CD4-positive, alpha-beta T cell treated with Interferon alpha-2 for 1 hour (primary cell): ENCODE results near the gene TFEB.

ENCODE experiments used
- DNase-seq, 2 donors: peaks; one replicate each; pipeline ENCODE4 v3.0.0-alpha.2; 2020 to 2022

Gene TFEB

GRCh38 chr6:41736800-41737555, 1.6 kb upstream of the TFEB start:
- no peak for DNase-seq

DNA sequence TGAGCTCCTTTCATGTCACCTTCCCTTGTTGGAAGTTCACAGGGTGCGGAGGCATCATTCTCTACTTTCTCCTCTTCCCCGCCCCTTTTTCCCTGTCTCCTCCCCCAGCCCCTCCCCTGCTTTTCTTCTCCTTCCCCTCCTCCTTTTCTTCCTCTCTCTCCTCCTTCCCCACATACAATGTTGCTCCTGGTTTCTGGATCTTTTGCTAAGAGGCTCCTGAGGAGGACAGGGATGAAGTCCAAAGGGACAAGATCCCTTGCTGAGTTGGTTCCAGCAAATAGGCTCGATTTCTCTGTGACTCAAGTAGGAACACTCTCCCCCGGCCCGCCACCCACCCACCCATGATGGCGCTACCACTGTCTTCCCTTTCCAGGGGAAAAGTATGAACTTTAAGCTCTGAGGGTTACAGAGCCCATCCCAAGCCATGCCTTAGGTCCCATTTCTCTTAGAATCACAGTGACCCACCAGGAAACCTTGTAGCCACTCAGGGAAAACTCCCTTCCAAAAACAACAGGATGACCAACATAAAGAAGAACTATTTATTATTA, 852 bp upstream of the TFEB start:
- DNase-seq: no peak

DNA sequence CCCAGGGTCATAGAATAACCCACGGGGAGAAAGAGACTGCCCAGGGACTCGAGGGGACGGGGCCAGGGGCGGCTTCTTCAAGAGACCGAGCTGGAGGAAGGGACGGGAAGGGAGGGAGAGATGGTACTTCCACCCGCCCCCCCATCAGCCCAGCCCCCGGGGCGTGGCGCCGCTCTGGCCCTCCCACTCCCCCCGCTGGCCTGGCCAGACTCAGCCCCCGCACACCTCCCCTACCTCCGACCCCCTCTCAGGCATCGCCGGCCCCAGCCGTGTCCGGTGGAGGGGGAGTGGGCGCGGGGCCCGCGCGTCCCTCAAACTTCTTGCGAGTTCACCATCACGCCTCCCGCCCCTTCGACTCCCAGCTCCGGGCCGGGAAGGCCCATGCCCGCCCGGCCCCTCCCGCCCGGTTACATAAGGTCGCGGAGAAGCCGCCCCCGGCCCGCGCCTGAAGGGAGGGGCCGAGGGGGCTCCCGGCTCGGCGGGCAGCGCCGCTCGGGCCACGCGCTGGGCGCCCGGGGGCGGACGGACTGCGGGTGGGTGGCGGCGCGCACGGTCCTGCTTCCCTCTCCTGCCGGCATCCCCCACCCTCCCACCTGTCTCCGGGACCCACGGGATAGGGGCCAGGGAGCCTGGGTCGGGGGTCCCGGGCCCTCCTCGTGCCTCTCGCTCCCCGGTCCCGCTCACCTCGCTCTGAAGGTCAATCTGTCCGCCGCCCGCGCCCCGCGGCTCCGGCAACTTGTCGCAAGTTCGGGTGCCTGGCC, 562 bp downstream of the TFEB start:
- peak; percentile 68 to 77 for DNase-seq

DNA sequence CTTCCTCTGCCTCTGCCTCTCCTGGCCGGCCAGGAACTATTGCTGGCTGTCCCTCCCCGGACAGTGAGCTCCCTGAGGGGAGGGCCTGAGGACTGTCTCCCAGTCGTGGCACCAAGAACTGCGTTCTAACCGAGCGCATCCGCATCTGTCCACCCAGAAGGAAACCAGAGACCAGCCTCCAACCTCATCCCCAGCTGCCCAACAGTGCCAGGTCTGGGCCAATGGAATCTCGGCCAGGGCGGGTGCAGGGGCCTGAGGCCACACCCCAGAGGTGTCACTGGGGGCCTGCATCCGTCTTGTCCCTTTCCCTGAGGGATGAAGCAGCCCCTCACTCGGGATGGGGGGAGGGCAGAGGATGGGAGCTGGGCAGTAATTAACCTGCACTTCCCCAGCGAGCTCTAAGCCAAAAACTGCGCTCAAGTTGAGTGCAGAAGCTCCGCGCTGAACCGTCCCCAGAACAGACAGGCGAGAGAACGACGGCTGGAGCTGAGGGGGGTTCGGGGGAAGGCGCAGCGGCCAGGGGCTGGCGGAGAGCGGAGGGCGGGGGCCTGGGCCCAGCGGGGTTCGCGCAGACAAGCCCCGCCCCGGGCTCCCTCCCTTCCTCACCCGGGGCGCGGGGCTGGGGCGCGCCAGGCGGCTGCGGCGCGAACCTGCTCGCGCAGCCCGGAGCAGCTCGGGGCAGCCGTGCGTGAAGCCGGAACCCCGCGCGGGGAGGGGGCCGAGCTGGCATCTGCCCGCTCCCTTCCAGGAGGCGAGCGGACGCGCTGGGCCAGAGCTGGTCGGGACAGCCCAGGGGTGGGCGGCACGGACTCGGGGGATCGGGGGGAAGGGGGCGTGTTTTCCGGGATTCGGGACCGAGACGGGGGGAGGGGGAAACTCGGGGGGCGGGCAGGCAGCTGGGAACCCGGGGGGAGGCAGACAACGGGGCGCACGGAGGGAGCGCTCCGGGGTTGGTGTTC, 1.4 kb downstream of the TFEB start:
- peak; percentile 75 to 79 for DNase-seq

- no peak for DNase-seq
Observed at GRCh38 chr6:41733360-41733706, 2.1 kb downstream of the TFEB start.

- DNase-seq: peak; percentile 62 to 79
Observed at GRCh38 chr6:41732591-41733359, 2.6 kb downstream of the TFEB start.

DNA sequence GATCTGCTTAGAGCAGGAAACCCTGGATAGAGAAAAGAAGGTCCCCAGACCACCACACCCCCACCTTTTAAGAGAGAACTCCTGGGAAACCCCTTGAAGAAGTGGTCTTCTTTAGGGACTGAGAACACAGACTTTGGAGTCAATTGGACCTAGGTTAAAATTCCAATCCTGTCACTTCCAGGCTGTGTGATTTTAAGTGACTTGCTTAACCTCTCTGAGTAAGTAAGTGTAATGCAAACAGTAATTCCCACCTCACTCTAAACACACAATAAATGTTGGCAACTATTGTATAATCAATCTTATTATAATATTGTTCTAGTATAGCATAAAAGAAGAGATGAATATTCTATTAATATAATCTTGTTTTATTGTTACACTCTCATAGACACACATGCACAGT, 3.3 kb downstream of the TFEB start:
- DNase-seq: no peak

- no peak for DNase-seq
Observed at GRCh38 chr6:41731561-41732086, 3.8 kb downstream of the TFEB start.

- no peak for DNase-seq
Observed at GRCh38 chr6:41730531-41731436, 4.6 kb downstream of the TFEB start.

DNA sequence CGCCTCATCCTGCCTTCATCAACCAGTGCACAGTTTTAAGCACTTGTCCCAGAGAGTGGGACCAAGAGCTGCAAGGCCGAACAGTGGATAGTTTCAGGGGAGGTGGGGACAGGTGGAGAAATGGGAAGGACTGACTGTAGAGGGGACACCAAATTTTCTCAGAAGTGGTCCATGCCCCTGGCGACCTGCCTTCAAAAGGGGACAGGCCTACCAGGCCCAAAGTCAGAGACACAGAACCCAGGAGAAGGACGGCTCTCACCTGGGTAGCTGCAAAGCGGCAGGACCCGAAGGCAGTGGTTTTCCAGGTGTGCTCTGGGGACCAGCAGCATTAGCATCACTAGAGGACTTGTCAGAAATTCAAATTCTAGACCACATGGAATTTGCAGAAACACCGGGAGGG, 5.8 kb downstream of the TFEB start:
- no peak for DNase-seq

DNA sequence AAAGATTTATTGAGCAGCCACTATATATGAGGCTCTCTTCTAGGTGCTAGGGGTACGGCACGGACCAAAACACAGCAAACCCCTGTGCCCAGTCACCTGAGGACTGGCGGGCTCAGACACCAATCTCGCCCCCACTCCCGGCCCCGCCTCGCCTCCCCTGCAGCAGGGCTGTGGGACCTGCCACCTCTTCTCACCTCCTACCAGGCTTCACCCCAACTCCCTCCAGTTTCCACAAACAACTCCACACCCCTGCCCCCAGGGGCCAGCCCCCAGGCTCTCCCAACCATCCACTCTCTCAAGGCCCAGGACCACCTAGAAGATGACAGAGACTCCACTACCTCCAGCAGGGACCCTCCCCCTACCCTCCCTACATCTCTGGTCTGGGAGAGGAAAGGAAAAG, 6.5 kb downstream of the TFEB start:
- no peak for DNase-seq

DNA sequence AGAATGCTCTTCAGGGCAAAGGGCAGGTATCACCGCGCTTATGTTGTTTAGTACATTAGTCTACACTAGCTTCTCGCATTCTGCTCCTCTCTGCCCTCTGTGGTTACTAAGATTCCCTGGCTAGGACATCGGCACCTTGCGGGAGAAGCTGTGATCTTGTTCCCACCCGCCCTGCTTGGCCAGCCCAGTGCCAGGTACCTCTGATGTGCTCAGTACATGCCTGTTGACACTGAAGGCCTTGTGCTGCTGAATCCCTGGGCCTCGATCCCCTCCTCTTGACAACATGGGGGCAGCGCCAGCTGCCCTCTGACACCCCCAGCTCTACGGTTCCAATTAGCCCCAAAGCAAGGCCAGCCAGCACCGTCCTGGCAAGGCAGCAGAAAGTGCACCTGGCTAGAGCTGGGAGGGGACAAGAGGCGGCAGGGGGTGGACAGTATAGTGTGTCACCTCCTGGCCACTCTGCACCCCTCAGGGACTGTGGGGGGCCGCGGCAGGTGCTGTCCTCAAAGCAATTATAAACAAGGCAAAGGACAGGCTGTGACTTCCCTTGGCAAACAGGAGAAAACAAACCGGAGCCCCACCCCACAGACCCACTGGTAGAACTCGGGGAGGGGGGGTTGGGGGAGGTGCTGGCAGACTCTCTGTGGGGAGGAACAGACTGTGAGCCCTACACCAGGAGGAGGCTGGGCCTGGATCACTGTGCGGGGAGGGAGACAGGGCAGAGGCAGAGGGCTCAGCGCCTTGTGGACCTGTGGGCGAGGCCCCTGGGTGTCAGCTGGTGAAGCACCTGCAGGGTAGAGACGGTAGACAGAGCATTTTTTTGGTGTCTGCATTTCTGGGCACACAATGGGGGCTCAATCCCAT, 7.1 kb downstream of the TFEB start:
- DNase-seq: no peak

GRCh38 chr6:41727705-41728072, 7.7 kb downstream of the TFEB start:
- no peak for DNase-seq

DNA sequence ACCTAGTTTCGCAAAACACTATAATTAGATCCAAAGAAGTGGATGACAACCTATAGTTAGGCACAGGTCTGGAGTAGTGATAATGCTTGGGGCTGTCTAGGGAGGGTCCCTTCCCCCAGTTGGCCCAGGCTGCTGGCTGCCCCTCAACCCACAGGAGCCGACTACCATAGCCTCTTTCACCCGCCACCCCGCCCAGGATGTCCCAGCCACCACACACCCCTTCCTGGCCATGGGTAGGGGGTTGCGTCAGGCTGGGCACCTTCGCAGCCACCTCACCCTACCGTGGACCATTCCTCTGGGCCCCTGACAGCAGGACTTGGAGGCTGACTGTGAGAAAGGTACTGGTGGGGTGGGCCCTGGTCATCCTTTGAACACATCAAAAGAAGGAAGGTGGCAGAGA, 8.5 kb downstream of the TFEB start:
- DNase-seq: peak in 1 of 2 donors; percentile 25

DNA sequence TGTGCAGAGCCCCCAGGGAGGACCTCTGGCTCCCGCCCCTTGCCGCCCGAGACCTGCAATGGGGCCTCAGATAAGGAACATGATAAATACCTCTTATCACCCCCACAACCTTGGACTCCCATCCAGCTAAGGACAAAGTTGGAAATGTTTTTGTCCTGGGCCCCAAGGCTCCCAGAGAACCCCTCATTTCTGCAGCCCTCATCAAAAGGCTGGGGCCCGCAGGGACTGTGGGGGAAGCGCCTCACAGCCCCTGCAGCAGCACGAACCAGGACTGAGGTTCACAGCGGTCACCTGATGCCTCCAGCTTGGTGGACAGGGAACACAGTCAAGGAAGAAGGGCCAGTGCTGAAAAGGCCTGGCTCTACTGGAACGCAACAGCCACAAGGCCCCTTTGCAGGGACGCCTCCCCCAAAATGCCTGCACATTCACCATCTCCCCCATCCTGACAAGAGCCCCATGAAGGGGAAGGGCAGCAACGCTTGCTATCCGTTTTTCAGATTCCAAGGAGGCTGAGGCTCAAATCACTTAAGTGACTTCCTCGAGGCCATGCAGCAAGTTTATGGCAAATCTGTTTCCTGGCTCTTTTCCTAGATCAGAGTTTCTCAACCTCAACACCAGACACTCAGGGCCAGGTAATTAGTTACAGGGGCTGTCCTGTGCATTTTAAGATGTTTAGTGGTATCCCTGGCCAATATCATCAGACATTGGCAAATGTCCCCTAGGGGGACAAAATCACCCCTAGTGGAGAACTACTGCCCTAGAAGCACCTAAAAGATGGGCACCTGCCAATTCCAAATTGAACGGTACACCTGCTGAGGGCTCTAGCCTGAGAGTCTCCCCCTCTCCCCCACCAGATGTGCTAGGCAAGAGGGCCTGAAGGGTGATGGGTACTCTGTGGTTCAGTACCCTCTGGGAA, 10.6 kb downstream of the TFEB start:
- no peak for DNase-seq

DNA sequence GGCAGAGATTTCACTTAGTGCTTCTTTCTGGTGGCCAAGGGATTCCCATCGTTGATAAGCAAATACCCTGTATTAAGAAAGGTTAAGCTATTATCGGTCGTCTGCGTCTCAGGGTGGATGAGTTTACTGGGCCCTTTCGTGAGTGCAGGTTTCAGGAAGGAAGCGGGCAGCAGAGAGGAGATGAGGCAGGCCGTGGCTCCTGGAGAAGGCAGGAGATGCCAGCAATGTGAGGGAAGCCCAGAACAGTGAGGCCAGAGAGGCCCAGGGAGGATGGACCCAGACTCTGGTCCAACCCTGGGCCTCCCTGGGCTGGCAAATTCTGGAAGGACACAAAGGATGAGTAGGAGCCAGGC, 11.2 kb downstream of the TFEB start:
- DNase-seq: no peak

DNA sequence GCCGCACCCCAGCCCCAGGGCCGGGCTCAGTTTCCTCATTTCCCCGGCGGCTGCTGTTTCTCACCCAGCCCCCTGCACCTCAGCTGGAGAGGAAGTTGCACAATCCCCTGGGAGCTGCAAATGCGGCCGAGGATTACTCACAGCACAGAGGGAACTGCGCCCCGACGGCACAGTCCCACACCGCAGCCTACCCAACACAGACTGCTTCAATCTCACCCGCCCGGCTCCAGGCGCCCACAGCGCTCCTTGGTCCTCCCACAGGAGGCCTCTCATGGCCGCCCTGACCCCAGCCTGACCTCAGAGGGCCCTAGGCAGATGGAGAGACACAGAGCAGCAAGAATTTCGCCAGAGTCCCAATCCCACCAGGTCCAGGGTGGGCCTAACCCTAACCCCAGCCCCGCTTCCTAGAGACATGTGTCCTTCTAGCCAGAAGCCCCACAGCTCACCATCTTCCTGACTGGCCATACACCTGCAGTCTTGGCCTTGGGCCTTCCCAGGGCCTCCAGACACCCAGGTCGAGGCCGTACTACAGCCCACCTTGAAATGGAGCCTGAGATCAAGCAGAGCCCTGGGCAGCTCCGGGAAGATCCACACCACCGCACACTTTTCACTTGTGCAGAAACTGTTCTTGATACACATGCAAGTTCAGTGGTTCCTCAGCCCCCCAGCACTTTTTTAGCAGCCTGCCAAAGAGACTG, 11.7 kb downstream of the TFEB start:
- DNase-seq: peak in 1 of 2 donors; percentile 83

GRCh38 chr6:41722969-41723529, 12.4 kb downstream of the TFEB start:
- DNase-seq: no peak
